Measurements from ENCODE around the gene PRRX2. TPM values are rescaled to one million over a fixed set of nuclear protein-coding genes. Genes with fewer than 3 reads are reported as not detected.
"Not testable (repeated sequence)": the region's sequence is repeated elsewhere in the genome, so short reads cannot be mapped to it uniquely, and the experiment has no call there.

PRRX2 gene
- total RNA-seq, 1 experiment from 2014 or later, result not detected

GRCh38 chr9:129653823-129654553, 11.5 kb upstream of the PRRX2 start:
- DNase-seq (ENCODE audit: low spot score), result no peak

GRCh38 chr9:129654554-129655040, 10.8 kb upstream of the PRRX2 start:
- DNase-seq (ENCODE audit: low spot score), result no peak

- DNase-seq (ENCODE audit: low spot score), result no peak
Measured at GRCh38 chr9:129655154-129655553, 10.3 kb upstream of the PRRX2 start.

- no peak for DNase-seq (ENCODE audit: low spot score)
Measured at GRCh38 chr9:129655696-129656095, 9.8 kb upstream of the PRRX2 start.

- DNase-seq (ENCODE audit: low spot score), result peak; percentile 57
Measured at GRCh38 chr9:129656795-129657390, 8.6 kb upstream of the PRRX2 start.

- DNase-seq (ENCODE audit: low spot score), result no peak
Measured at GRCh38 chr9:129661029-129661428, 4.4 kb upstream of the PRRX2 start.

GRCh38 chr9:129662239-129662638, 3.2 kb upstream of the PRRX2 start:
- not testable (repeated sequence) for DNase-seq (ENCODE audit: low spot score)

- no peak for DNase-seq (ENCODE audit: low spot score)
Measured at GRCh38 chr9:129664746-129665388, 580 bp upstream of the PRRX2 start.

- DNase-seq (ENCODE audit: low spot score), result no peak
Measured at GRCh38 chr9:129665814-129666520, 520 bp downstream of the PRRX2 start.

GRCh38 chr9:129666575-129666974, 1.1 kb downstream of the PRRX2 start:
- no peak for DNase-seq (ENCODE audit: low spot score)

- no peak for DNase-seq (ENCODE audit: low spot score)
Measured at GRCh38 chr9:129667378-129667777, 1.9 kb downstream of the PRRX2 start.

- no peak for DNase-seq (ENCODE audit: low spot score)
Measured at GRCh38 chr9:129667850-129668249, 2.4 kb downstream of the PRRX2 start.

GRCh38 chr9:129669141-129669718, 3.8 kb downstream of the PRRX2 start:
- peak; percentile 26 for DNase-seq (ENCODE audit: low spot score)

GRCh38 chr9:129669946-129670345, 4.5 kb downstream of the PRRX2 start:
- DNase-seq (ENCODE audit: low spot score), result no peak

GRCh38 chr9:129671065-129671464, 5.6 kb downstream of the PRRX2 start:
- DNase-seq (ENCODE audit: low spot score), result no peak

GRCh38 chr9:129671519-129671918, 6.1 kb downstream of the PRRX2 start:
- no peak for DNase-seq (ENCODE audit: low spot score)

- no peak for DNase-seq (ENCODE audit: low spot score)
Measured at GRCh38 chr9:129672702-129673101, 7.3 kb downstream of the PRRX2 start.

- DNase-seq (ENCODE audit: low spot score), result no peak
Measured at GRCh38 chr9:129673602-129674001, 8.2 kb downstream of the PRRX2 start.

GRCh38 chr9:129674229-129674628, 8.8 kb downstream of the PRRX2 start:
- no peak for DNase-seq (ENCODE audit: low spot score)

- no peak for DNase-seq (ENCODE audit: low spot score)
Measured at GRCh38 chr9:129675620-129676019, 10.2 kb downstream of the PRRX2 start.

GRCh38 chr9:129676287-129676686, 10.8 kb downstream of the PRRX2 start:
- DNase-seq (ENCODE audit: low spot score), result no peak

GRCh38 chr9:129676975-129677374, 11.5 kb downstream of the PRRX2 start:
- DNase-seq (ENCODE audit: low spot score), result no peak
